ENCODE results near the gene STPG1. TPM values are rescaled to one million over a fixed set of nuclear protein-coding genes. Genes with fewer than 3 reads are reported as not detected.

The STPG1 gene
- total RNA-seq, 3 donors from 2014 or later = 15.9 to 25.4 (median 17.9) TPM

DNA sequence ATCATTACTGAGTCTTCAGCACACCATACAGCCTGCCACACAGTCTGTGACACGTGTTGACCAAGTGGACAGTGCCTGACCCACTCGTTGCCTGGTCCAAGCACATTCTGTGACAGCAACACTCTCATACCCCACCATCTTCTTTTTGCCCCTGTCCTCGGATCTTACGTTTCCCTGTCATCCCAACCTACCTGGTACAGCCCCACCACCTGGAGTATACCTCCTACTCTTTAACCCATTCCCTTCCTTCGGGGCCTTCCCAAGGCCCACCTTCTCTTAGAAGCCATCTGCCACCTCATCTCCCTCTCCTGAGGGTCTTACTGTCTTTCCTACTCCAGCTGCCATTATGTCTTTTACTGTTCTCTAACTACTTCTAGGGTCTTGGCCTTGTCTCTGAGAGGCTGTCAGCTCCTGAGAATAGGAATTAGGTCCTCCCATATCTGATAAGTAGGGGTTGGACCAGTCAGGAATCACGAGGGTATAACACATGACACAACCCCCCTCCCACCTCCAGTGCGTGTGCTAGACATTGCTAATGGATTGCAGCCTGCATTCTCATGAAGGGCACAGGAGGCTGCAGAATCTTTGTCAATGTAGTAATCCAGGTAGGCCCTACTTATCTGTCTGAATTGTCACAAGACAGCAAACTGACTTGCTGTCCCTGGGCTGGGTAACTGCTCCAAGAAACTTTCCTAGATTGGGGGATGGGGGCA, 81.5 kb downstream of the STPG1 start:
- no peak for DNase-seq
- ATAC-seq = no peak
- no peaks in the 10 kb centered on the region for H3K36me3 ChIP-seq (ENCODE audit: low read depth)
- intact Hi-C loops (cut with DNase I, micrococcal nuclease) = no loop called here
- TF ChIP-seq, protein P1, sequence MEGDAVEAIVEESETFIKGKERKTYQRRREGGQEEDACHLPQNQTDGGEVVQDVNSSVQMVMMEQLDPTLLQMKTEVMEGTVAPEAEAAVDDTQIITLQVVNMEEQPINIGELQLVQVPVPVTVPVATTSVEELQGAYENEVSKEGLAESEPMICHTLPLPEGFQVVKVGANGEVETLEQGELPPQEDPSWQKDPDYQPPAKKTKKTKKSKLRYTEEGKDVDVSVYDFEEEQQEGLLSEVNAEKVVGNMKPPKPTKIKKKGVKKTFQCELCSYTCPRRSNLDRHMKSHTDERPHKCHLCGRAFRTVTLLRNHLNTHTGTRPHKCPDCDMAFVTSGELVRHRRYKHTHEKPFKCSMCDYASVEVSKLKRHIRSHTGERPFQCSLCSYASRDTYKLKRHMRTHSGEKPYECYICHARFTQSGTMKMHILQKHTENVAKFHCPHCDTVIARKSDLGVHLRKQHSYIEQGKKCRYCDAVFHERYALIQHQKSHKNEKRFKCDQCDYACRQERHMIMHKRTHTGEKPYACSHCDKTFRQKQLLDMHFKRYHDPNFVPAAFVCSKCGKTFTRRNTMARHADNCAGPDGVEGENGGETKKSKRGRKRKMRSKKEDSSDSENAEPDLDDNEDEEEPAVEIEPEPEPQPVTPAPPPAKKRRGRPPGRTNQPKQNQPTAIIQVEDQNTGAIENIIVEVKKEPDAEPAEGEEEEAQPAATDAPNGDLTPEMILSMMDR (IDR thresholded peaks at IDR 0.05) = no peak
- H3K4me3 ChIP-seq = no peak overlapping the region
- H3K4me1 ChIP-seq (ENCODE audit: low read depth) = no peaks in the 10 kb centered on the region
- H3K9me3 ChIP-seq = no peaks in the 10 kb centered on the region

GRCh38 chr1:24329797-24330543, 83.6 kb downstream of the STPG1 start:
- intact Hi-C loops (cut with DNase I, micrococcal nuclease) = no loop called here
- DNase-seq = no peak
- Histone ChIP-seq H3K4me3 (no peak overlapping the region), H3K36me3 (ENCODE audit: low read depth) (no peaks in the 10 kb centered on the region), H3K4me1 (ENCODE audit: low read depth) (no peaks in the 10 kb centered on the region), H3K9me3 (no peaks in the 10 kb centered on the region)
- TF ChIP-seq, protein P1 (IDR thresholded peaks at IDR 0.05) = no peak
- ATAC-seq = no peak

GRCh38 chr1:24329331-24329730, 84.3 kb downstream of the STPG1 start:
- no peak for ATAC-seq

DNA sequence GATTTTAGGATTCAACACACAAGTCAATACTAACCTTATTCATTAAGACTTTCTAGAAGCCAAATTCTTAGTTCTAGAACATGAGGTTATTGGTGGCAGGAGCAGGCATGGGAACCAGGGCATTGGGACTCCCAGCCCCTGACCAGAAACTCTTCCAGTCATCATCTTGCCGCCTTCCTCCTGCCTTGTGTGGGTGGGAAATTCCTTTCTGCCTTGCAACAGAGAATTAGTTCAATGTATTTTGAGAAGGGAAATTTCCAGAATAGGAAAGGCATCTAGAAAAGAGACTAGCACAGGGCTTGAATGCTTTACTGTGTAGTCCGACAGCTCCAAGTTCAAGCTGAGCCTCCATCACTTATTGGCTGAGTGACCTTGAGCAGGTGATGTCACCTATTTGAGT, 85.7 kb downstream of the STPG1 start:
- Histone ChIP-seq H3K9me3 (no peaks in the 10 kb centered on the region), H3K4me3 (no peak overlapping the region), H3K36me3 (ENCODE audit: low read depth) (no peaks in the 10 kb centered on the region), H3K4me1 (ENCODE audit: low read depth) (no peaks in the 10 kb centered on the region)
- TF ChIP-seq, protein P1 (IDR thresholded peaks at IDR 0.05) = no peak
- DNase-seq (no peak), ATAC-seq (no peak)
- intact Hi-C loops (cut with DNase I, micrococcal nuclease) = no loop called here

More at GRCh38 chr1:24329331-24329730, 84.3 kb downstream of the STPG1 start:
- H3K36me3 ChIP-seq (ENCODE audit: low read depth) = no peaks in the 10 kb centered on the region
- H3K4me1 ChIP-seq (ENCODE audit: low read depth) = no peaks in the 10 kb centered on the region
- intact Hi-C loops (cut with DNase I, micrococcal nuclease) = no loop called here
- H3K4me3 ChIP-seq = no peak overlapping the region
- H3K9me3 ChIP-seq = no peaks in the 10 kb centered on the region
- TF ChIP-seq, protein P1 (IDR thresholded peaks at IDR 0.05) = no peak
- no peak for DNase-seq

- DNase-seq = no peak
- no peaks in the 10 kb centered on the region for H3K36me3 ChIP-seq (ENCODE audit: low read depth)
- no peaks in the 10 kb centered on the region for H3K4me1 ChIP-seq (ENCODE audit: low read depth)
- no peak overlapping the region for H3K4me3 ChIP-seq
- no peaks in the 10 kb centered on the region for H3K9me3 ChIP-seq
- no peak for ATAC-seq
- TF ChIP-seq, protein P1 (IDR thresholded peaks at IDR 0.05) = no peak
- intact Hi-C loops (cut with DNase I, micrococcal nuclease) = no loop called here
These were observed 86.1 kb downstream of the STPG1 start for GRCh38 chr1:24327486-24327885.

Data from mucosa of descending colon (tissue), 3 donors.